Motor neuron (in vitro differentiated cells): Measurements from ENCODE around the gene YAP1. TPM values are rescaled to one million over a fixed set of nuclear protein-coding genes. Genes with fewer than 3 reads are reported as not detected.

Source experiments
- ATAC-seq, 8 experiments: fragments of 200-7000 bp; cut with Tn5 transposase; replicated peaks in 6 of 8; 2 replicates each; pipeline ENCODE4 v1.8.0; 2021; ENCODE audit warnings: mild to moderate bottlenecking in 8 of 8, moderate library complexity in 8 of 8
- H3K27ac ChIP-seq, 2 donors: fragments of 250-450 bp; sonication (Bioruptor Pico); 2 replicates each; pipeline ENCODE4 v1.9.0; 2021; ENCODE audit warnings: antibody characterized with exemption in 2 of 2, mild to moderate bottlenecking in 2 of 2, moderate library complexity in 1 of 2
- H3K4me1 ChIP-seq, 2 donors: fragments of 250-450 bp; sonication (Bioruptor Pico); replicated peaks in 1 of 2; 2 replicates each; pipeline ENCODE4 v1.6.1; 2021; ENCODE audit warnings: antibody characterized with exemption in 2 of 2, mild to moderate bottlenecking in 2 of 2, moderate library complexity in 1 of 2
- H3K4me3 ChIP-seq, 5 donors: fragments of 250-450 bp; sonication (Bioruptor Pico); 2 replicates each; pipeline ENCODE4 v1.9.0; 2021; ENCODE audit warnings: antibody characterized with exemption in 5 of 5, mild to moderate bottlenecking in 5 of 5, moderate library complexity in 4 of 5
- WGBS, 10 experiments: fragments of 450-650 bp; shearing (Covaris generic); methylation state at CpG; one replicate each; pipeline ENCODE4 v1.0.0; 2022; 5-methylcytosine and 5-hydroxymethylcytosine counted together
- in situ Hi-C, 9 experiments: fragments of 400-800 bp; cut with MboI; loops; one replicate each; pipeline ENCODE4 v1.15.0; 2021; ENCODE audit warnings: low sequenced_read_pairs in 9 of 9, low pct_unique_long_range_greater_than_20kb in 2 of 9; ENCODE audit not compliant: unreplicated experiment in 9 of 9
- total RNA-seq, 8 experiments: library from RNA; unstranded; fragments of 300-600 nt; gene quantifications; 2 replicates each; pipeline versions ENCODE4 v1.2.3 to v1.2.4, GENCODE V29; 2022

YAP1 gene
- total RNA-seq, 8 experiments from 2014 or later, result 13.4 to 83.0 (median 43.5) TPM

- H3K4me3 ChIP-seq, result no peak overlapping the region
- H3K4me1 ChIP-seq, result peaks cover 22 to 24% of the 10 kb centered on the region in 2 donors
- peak overlapping the region in 1 of 2 donors; percentile 44 for H3K27ac ChIP-seq
- in situ Hi-C loops, result no loop called here
- ATAC-seq, result no peak
- WGBS, 10 experiments, result 67 to 100% (median 96%) methylated on average over 1 to 2 of the region's 2 CpGs; no CpG with 5 or more reads in 4 of the 10 experiments
Measured at GRCh38 chr11:102121329-102121728, 11.1 kb downstream of the YAP1 start.

- WGBS, 10 experiments, result 80 to 100% (median 100%) methylated on average over 1 to 3 of the region's 3 CpGs; no CpG with 5 or more reads in 1 of the 10 experiments
- no peak overlapping the region for H3K4me3 ChIP-seq
- H3K27ac ChIP-seq, result no peak overlapping the region
- in situ Hi-C loops, result no loop called here
- peaks cover 0 to 4% of the 10 kb centered on the region in 2 donors for H3K4me1 ChIP-seq
- ATAC-seq, result no peak
Measured at GRCh38 chr11:102134597-102134996, 24.4 kb downstream of the YAP1 start.

GRCh38 chr11:102135256-102135655, 25.0 kb downstream of the YAP1 start:
- no peak overlapping the region for H3K4me3 ChIP-seq
- H3K27ac ChIP-seq, result no peak overlapping the region
- in situ Hi-C loops, result no loop called here
- WGBS, 10 experiments, result 82 to 100% (median 100%) methylated on average over 1 to 2 of the region's 2 CpGs; no CpG with 5 or more reads in 4 of the 10 experiments
- ATAC-seq, result no peak
- H3K4me1 ChIP-seq, result peaks cover 0 to 4% of the 10 kb centered on the region in 2 donors

- Histone ChIP-seq H3K27ac (no peak overlapping the region), H3K4me3 (no peak overlapping the region), H3K4me1 (peaks cover 0 to 4% of the 10 kb centered on the region in 2 donors)
- no peak for ATAC-seq
- in situ Hi-C loops, result no loop called here
- 80 to 100% (median 97%) methylated on average over 1 to 2 of the region's 2 CpGs; no CpG with 5 or more reads in 4 of the 10 experiments for WGBS, 10 experiments
Measured at GRCh38 chr11:102138223-102138622, 28.0 kb downstream of the YAP1 start.

- peaks cover 0 to 4% of the 10 kb centered on the region in 2 donors for H3K4me1 ChIP-seq
- H3K27ac ChIP-seq, result no peak overlapping the region
- no peak overlapping the region for H3K4me3 ChIP-seq
- in situ Hi-C loops, result no loop called here
- 8 to 92% (median 68%) methylated on average over 2 to 3 of the region's 3 CpGs; no CpG with 5 or more reads in 1 of the 10 experiments for WGBS, 10 experiments
- ATAC-seq, result peak in 5 of 8 experiments; percentile 35 to 60 (median 58)
Measured at GRCh38 chr11:102138670-102139069, 28.4 kb downstream of the YAP1 start.

- in situ Hi-C loops, result no loop called here
- Histone ChIP-seq H3K4me1 (peaks cover under 1 to 8% of the 10 kb centered on the region in 2 donors), H3K4me3 (no peak overlapping the region), H3K27ac (no peak overlapping the region)
- peak in 6 of 8 experiments; percentile 26 to 59 (median 52) for ATAC-seq
- 0 to 100% (median 68%) methylated on average over 1 to 3 of the region's 3 CpGs for WGBS, 10 experiments
Measured at GRCh38 chr11:102139081-102139498, 28.8 kb downstream of the YAP1 start.

GRCh38 chr11:102142333-102142732, 32.1 kb downstream of the YAP1 start:
- no peak overlapping the region for H3K4me3 ChIP-seq
- 11 to 90% (median 69%) methylated on average over 1 of the region's 1 CpG; no CpG with 5 or more reads in 2 of the 10 experiments for WGBS, 10 experiments
- in situ Hi-C loops, result no loop called here
- peaks cover 13 to 20% of the 10 kb centered on the region in 2 donors for H3K4me1 ChIP-seq
- no peak for ATAC-seq
- no peak overlapping the region for H3K27ac ChIP-seq

- Histone ChIP-seq H3K27ac (no peak overlapping the region), H3K4me3 (no peak overlapping the region), H3K4me1 (peaks cover 13 to 20% of the 10 kb centered on the region in 2 donors)
- in situ Hi-C loops, result no loop called here
- 0 to 100% (median 40%) methylated on average over 1 of the region's 1 CpG; no CpG with 5 or more reads in 3 of the 10 experiments for WGBS, 10 experiments
- no peak for ATAC-seq
Measured at GRCh38 chr11:102143867-102144266, 33.6 kb downstream of the YAP1 start.

GRCh38 chr11:102144357-102145355, 34.4 kb downstream of the YAP1 start:
- Histone ChIP-seq H3K4me1 (peaks cover 13 to 20% of the 10 kb centered on the region in 2 donors), H3K27ac (no peak overlapping the region), H3K4me3 (no peak overlapping the region)
- 2 to 80% (median 47%) methylated on average over 1 to 4 of the region's 4 CpGs for WGBS, 10 experiments
- in situ Hi-C loops, result no loop called here
- ATAC-seq, result peak in 4 of 8 experiments; percentile 25 to 89 (median 82)

- no peak overlapping the region for H3K4me3 ChIP-seq
- H3K4me1 ChIP-seq, result peaks cover 13 to 20% of the 10 kb centered on the region in 2 donors
- 60 to 100% (median 100%) methylated on average over 1 to 4 of the region's 4 CpGs; no CpG with 5 or more reads in 1 of the 10 experiments for WGBS, 10 experiments
- in situ Hi-C loops, result no loop called here
- H3K27ac ChIP-seq, result no peak overlapping the region
- ATAC-seq, result peak in 1 of 8 experiments; percentile 26
Measured at GRCh38 chr11:102147015-102147414, 36.8 kb downstream of the YAP1 start.

- in situ Hi-C loops, result no loop called here
- Histone ChIP-seq H3K4me3 (no peak overlapping the region), H3K27ac (no peak overlapping the region), H3K4me1 (peaks cover 13 to 20% of the 10 kb centered on the region in 2 donors)
- no peak for ATAC-seq
- 73 to 100% (median 97%) methylated on average over 2 of the region's 2 CpGs; no CpG with 5 or more reads in 1 of the 10 experiments for WGBS, 10 experiments
Measured at GRCh38 chr11:102147632-102148031, 37.4 kb downstream of the YAP1 start.

GRCh38 chr11:102148059-102148458, 37.8 kb downstream of the YAP1 start:
- no peak for ATAC-seq
- in situ Hi-C loops, result no loop called here
- Histone ChIP-seq H3K4me3 (no peak overlapping the region), H3K27ac (no peak overlapping the region), H3K4me1 (peaks cover 13 to 20% of the 10 kb centered on the region in 2 donors)

GRCh38 chr11:102151784-102152525, 41.7 kb downstream of the YAP1 start:
- no peak for ATAC-seq
- WGBS, 10 experiments, result 80 to 100% (median 95%) methylated on average over 1 to 6 of the region's 6 CpGs; no CpG with 5 or more reads in 2 of the 10 experiments
- in situ Hi-C loops, result no loop called here
- Histone ChIP-seq H3K4me1 (peaks cover 0 to 3% of the 10 kb centered on the region in 2 donors), H3K27ac (no peak overlapping the region), H3K4me3 (no peak overlapping the region)
